Neutrophil (primary cell): ENCODE data around the gene UNCX.
"Not testable (repeated sequence)": the region's sequence is repeated elsewhere in the genome, so short reads cannot be mapped to it uniquely, and the experiment has no call there.

Source experiments
- H3K27ac ChIP-seq: fragments of 200-600 bp; sonication (generic); 2 replicates; pipeline ENCODE4 v1.5.1; 2016; ENCODE audit warnings: mild to moderate bottlenecking, moderate library complexity
- H3K27me3 ChIP-seq: fragments of 200-600 bp; sonication (generic); 2 replicates; pipeline ENCODE4 v1.6.0; 2016; ENCODE audit warnings: mild to moderate bottlenecking
- H3K36me3 ChIP-seq: fragments of 200-600 bp; sonication (generic); 2 replicates; pipeline ENCODE4 v1.5.1; 2017
- H3K4me1 ChIP-seq, 2 experiments: fragments of 200-600 bp in 1 of 2; sonication (generic) in 1 of 2; 1 replicate in 1 of 2; 2 replicates in 1 of 2; pipeline versions ENCODE4 v1.5.1 to v1.6.1; 2013 to 2016; ENCODE audit warnings: low read depth in 1 of 2, low read length in 1 of 2, mild to moderate bottlenecking in 1 of 2, moderate library complexity in 1 of 2; ENCODE audit not compliant: control insufficient read depth in 1 of 2, insufficient read depth in 1 of 2
- H3K4me3 ChIP-seq, 2 experiments: fragments of 200-600 bp in 1 of 2; sonication (generic) in 1 of 2; 1 replicate in 1 of 2; 2 replicates in 1 of 2; pipeline ENCODE4 v1.5.1; 2013 to 2016; ENCODE audit warnings: low read depth in 1 of 2, low read length in 1 of 2, mild to moderate bottlenecking in 1 of 2, moderate library complexity in 1 of 2
- H3K9me3 ChIP-seq: fragments of 200-600 bp; sonication (generic); 2 replicates; pipeline ENCODE4 v1.5.1; 2016
- CTCF ChIP-seq: fragments of 200-600 bp; sonication (generic); IDR thresholded peaks from 2 replicates; pipeline ENCODE4 v1.5.1; 2016; ENCODE audit warnings: antibody characterized with exemption

The UNCX gene

DNA sequence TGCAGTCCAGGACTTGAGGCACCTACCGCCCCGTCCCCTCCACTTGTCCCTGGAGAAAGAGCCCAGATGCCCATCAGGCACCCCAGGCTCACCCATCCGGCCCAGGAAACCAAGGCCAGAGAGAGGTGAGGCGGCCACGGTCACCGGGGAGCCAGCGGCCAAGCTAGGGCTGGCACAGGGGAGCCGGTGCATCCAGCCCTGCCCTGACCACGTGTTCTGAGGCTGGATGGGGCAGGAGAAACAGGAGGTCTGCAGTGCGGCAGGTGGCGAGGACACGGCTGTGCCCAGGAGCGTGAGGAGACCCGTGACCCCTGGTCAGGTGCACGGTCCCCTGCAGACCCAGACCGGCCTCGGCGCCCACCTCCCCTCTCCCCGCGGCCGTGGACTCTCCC is 27.6 kb downstream of the UNCX start:
- no peak for TF ChIP-seq CTCF
- Histone ChIP-seq H3K27ac (no peak overlapping the region), H3K27me3 (peaks cover 80% of the 10 kb centered on the region), H3K4me1 (no peaks in the 10 kb centered on the region), H3K9me3 (no peaks in the 10 kb centered on the region), H3K4me3 (no peak overlapping the region), H3K36me3 (no peaks in the 10 kb centered on the region)

GRCh38 chr7:1261036-1261435 is 28.4 kb downstream of the UNCX start:
- not testable (repeated sequence) for H3K36me3 ChIP-seq, H3K27ac ChIP-seq, H3K9me3 ChIP-seq, H3K4me3 ChIP-seq, H3K4me1 ChIP-seq
- H3K27me3 ChIP-seq = peaks cover 79% of the 10 kb centered on the region

DNA sequence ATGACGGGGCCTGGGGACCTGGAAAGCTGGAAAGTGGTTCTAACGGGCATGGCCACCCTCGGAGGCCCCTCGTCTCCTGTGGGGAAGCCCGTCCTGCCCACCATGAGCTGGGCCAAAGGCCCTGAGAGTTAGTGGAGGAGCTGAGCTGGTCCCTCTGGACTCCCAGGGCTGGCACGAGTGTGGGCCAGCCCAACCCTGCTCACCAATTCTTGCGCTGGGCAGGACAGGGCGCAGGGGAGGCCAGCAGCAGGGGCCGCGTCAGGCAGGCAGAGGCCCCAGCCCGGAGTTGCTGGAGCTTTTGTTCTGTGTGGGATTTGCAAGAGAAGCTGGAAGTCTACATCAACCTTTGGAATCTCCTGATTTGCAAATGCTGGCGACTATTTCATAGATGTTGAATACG is 29.8 kb downstream of the UNCX start:
- TF ChIP-seq CTCF = no peak
- no peak overlapping the region for H3K27ac ChIP-seq
- no peak overlapping the region for H3K4me3 ChIP-seq
- H3K9me3 ChIP-seq = no peaks in the 10 kb centered on the region
- H3K27me3 ChIP-seq = peaks cover 79% of the 10 kb centered on the region
- H3K36me3 ChIP-seq = no peaks in the 10 kb centered on the region
- no peaks in the 10 kb centered on the region for H3K4me1 ChIP-seq

DNA sequence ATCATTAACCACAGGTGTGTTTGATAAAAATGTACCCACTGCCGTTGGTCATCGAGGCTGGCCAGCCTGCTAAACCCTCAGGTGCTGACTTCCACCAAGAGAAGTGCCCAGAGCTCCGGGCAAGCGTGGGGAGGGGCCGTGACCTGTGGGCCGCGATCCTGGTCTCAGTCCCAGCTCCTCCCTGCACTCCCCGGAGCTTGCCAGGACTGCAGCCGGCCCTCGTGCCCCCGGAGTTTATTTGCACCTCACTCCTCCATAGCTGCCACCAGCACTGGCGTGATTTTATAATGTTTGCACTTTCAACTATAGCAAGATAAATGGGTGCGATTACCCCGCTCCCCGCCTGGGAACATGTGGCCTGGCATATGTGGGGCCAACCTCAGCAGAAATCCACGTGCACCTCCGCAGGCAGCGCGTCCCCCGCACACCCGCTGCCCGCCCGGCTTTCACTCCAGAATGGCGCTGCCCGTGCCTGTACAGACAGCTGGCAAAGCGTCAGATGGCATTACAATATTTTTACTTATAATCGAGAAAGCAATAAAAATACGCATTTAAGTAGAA is 30.8 kb downstream of the UNCX start:
- no peaks in the 10 kb centered on the region for H3K36me3 ChIP-seq
- no peaks in the 10 kb centered on the region for H3K9me3 ChIP-seq
- H3K27me3 ChIP-seq = peaks cover 77% of the 10 kb centered on the region
- TF ChIP-seq CTCF = no peak
- H3K4me1 ChIP-seq = no peaks in the 10 kb centered on the region
- no peak overlapping the region for H3K27ac ChIP-seq
- no peak overlapping the region for H3K4me3 ChIP-seq

DNA sequence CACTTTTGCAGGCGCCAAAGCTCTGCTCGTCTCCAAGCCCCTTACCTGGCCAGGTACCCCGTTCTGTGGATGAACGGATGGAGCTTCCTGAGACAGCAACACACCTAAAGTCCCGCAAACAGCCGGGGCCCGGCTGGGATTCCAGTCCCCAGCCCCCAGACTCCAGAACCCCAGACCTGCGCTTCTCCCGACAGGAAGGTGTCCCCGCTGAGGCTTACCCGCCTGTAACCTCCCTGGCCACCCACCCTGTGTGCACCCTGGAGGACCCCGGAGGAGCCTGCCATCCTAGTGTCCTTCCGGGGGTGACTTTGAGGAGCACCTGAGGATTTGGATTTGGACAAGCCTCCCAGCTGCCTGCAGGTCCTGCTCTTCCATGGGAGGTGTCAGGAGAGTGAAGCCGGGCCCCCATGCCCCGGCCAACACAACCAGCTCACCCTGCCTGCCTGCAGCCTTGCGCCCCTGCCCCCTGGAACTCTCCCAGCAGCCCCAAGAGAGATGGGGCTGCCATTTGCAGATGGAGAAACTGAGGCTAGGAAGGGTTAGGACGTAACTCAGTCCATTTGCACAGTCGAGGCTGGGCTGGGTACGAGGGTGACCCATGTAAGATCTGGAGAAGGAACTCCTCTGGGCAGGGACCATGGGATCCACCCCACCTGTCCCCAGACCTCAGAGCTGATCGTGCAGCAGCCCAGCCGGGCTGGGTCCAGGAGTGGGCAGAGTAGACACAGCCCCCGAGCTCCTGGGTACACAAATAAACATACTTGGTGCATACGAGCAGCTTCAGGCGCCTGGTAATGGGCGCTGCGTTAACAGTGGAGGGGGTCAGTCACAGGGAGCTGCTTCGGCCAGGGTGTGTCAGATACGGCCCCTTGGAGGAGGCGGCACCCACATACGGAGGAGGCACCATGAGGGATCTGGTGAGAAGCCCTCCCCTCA is 31.9 kb downstream of the UNCX start:
- Histone ChIP-seq H3K27me3 (peaks cover 72% of the 10 kb centered on the region), H3K4me1 (no peaks in the 10 kb centered on the region), H3K4me3 (no peak overlapping the region), H3K27ac (no peak overlapping the region), H3K9me3 (no peaks in the 10 kb centered on the region), H3K36me3 (no peaks in the 10 kb centered on the region)
- no peak for TF ChIP-seq CTCF
